K562 (cell line): ENCODE results near the gene S100G. TPM values are rescaled to one million over a fixed set of nuclear protein-coding genes. Genes with fewer than 3 reads are reported as not detected.

Experiments used
- ATAC-seq: fragments of 200-7000 bp; cut with Tn5 transposase; 3 replicates; pipeline ENCODE4 v1.9.1; 2020; ENCODE audit warnings: moderate library complexity
- BruUV-seq: library from RNA; stranded (reverse); fragments of 400-500 nt; replicated peaks from 2 replicates; lab custom pipeline; 2021; lab: Mats Ljungman, UMichigan
- CTCF ChIA-PET: fragments of 300-600 bp; formaldehyde crosslinking; extraction: SDS; loops from one replicate; lab custom pipeline; 2021; ENCODE audit warnings: low intra/inter-chr PET ratio; lab: Yijun Ruan, JAX
- POLR2A ChIA-PET: fragments of 300-600, 350-650 bp; sonication (Branson Sonifier 250); formaldehyde crosslinking; extraction: SDS; loops from one replicate; lab custom pipeline; 2021; ENCODE audit warnings: antibody characterized with exemption, inconsistent platforms; lab: Yijun Ruan, JAX
- DNase-seq, 4 experiments: peaks; one replicate each; pipeline versions ENCODE4 v3.0.0 to v3.0.0-alpha.2; 2011 to 2018; ENCODE audit warnings: low spot score in 3 of 4, mixed read lengths in 3 of 4; ENCODE audit errors: extremely low read depth in 1 of 4
- FAIRE-seq: peaks from 2 replicates; lab custom pipeline; 2011; peaks lifted over from hg19 to GRCh38; lab: Jason Lieb, UNC
- H2AFZ ChIP-seq: 2 replicates; pipeline ENCODE4 v1.6.0; 2011; ENCODE audit warnings: low read depth, low read length, control low read depth, inconsistent platforms
- H3K27ac ChIP-seq: fragments of 200-600 bp; 3 replicates; pipeline ENCODE4 v1.8.0; 2011; ENCODE audit warnings: low read depth, mild to moderate bottlenecking, control low read depth, inconsistent platforms, low read length, moderate library complexity, mixed read lengths; ENCODE audit errors: extremely low read depth
- H3K27me3 ChIP-seq, 2 experiments: fragments of 300-600 bp in 1 of 2; 2 replicates in 1 of 2; 3 replicates in 1 of 2; pipeline versions ENCODE4 v1.6.0 to v1.8.0; 2011; ENCODE audit warnings: inconsistent platforms in 2 of 2, low read length in 2 of 2, mild to moderate bottlenecking in 1 of 2, mixed read lengths in 1 of 2, moderate library complexity in 1 of 2; ENCODE audit not compliant: control insufficient read depth in 2 of 2, insufficient read depth in 2 of 2
- H3K36me3 ChIP-seq: fragments of 300-600 bp; 3 replicates; pipeline ENCODE4 v1.8.0; 2011; ENCODE audit warnings: mild to moderate bottlenecking, low read length, inconsistent platforms; ENCODE audit not compliant: control insufficient read depth, insufficient read depth
- H3K4me1 ChIP-seq, 2 experiments: fragments of 200-600 bp in 1 of 2; replicated peaks in 1 of 2; 2 replicates in 1 of 2; 3 replicates in 1 of 2; pipeline versions ENCODE4 v1.5.1 to v1.8.0; 2011; ENCODE audit warnings: inconsistent platforms in 2 of 2, low read length in 2 of 2, mild to moderate bottlenecking in 1 of 2, mixed read lengths in 1 of 2, moderate library complexity in 1 of 2; ENCODE audit not compliant: control insufficient read depth in 2 of 2, insufficient read depth in 2 of 2
- H3K4me2 ChIP-seq: 2 replicates; pipeline ENCODE4 v1.6.1; 2011; ENCODE audit warnings: low read length, control low read depth, inconsistent platforms, mixed read lengths; ENCODE audit not compliant: insufficient read depth
- H3K4me3 ChIP-seq: fragments of 200-600 bp; sonication (generic), shearing (Covaris generic); 2 replicates; pipeline ENCODE4 v1.5.1; 2016; ENCODE audit warnings: control low read depth, inconsistent platforms
- H3K79me2 ChIP-seq: fragments of 200-600 bp; 3 replicates; pipeline ENCODE4 v1.8.0; 2011; ENCODE audit warnings: low read length, inconsistent platforms; ENCODE audit not compliant: control insufficient read depth, insufficient read depth
- H3K9ac ChIP-seq, 2 experiments: 2 replicates each; pipeline versions ENCODE4 v1.6.0 to v1.6.1; 2011; ENCODE audit warnings: low read depth in 2 of 2, low read length in 2 of 2, control low read depth in 1 of 2, inconsistent platforms in 1 of 2, mild to moderate bottlenecking in 1 of 2, mixed read lengths in 1 of 2; ENCODE audit not compliant: insufficient read depth in 1 of 2
- H3K9me1 ChIP-seq: one replicate; pipeline ENCODE4 v1.6.0; 2011; ENCODE audit warnings: inconsistent platforms, mild to moderate bottlenecking, low read length, moderate library complexity; ENCODE audit not compliant: control insufficient read depth, insufficient read depth
- H3K9me3 ChIP-seq: replicated peaks from 2 replicates; pipeline ENCODE4 v1.5.1; 2011; ENCODE audit warnings: low read depth, low read length, inconsistent platforms; ENCODE audit not compliant: control insufficient read depth, insufficient read depth
- H4K20me1 ChIP-seq: replicated peaks from 2 replicates; pipeline ENCODE4 v1.6.1; 2011; ENCODE audit warnings: low read length, inconsistent platforms, mixed read lengths; ENCODE audit not compliant: control insufficient read depth, insufficient read depth
- ARID3A ChIP-seq: IDR thresholded peaks from 2 replicates; pipeline ENCODE4 v1.6.1; 2012; ENCODE audit warnings: low read depth, low read length, improper control_type of control experiment, borderline replicate concordance
- MAZ ChIP-seq, 2 experiments: fragments of 450-650 bp in 1 of 2; sonication (generic) in 1 of 2; formaldehyde crosslinking; IDR thresholded peaks in 1 of 2; conservative IDR thresholded peaks in 1 of 2; 2 replicates each; pipeline versions ENCODE4 v1.4.0 to v1.5.0; 2020; ENCODE audit warnings: mild to moderate bottlenecking in 1 of 2, missing genetic modification reagents in 1 of 2
- NR2F6 ChIP-seq: fragments of 450-650 bp; formaldehyde crosslinking; IDR thresholded peaks from 2 replicates; pipeline ENCODE4 v1.4.0; 2020; ENCODE audit warnings: mild to moderate bottlenecking
- SFPQ ChIP-seq: fragments of 200-400 bp; formaldehyde crosslinking; IDR thresholded peaks from 2 replicates; pipeline ENCODE4 v1.6.1; 2017; ENCODE audit warnings: mild to moderate bottlenecking, low read depth, low read length, moderate library complexity
- SMARCB1 ChIP-seq: IDR thresholded peaks from 2 replicates; pipeline ENCODE4 v1.6.1; 2011; ENCODE audit warnings: improper control_type of control experiment, low read depth; ENCODE audit not compliant: insufficient read length
- ZNF717 ChIP-seq: fragments of 250-450 bp; sonication (Bioruptor Pico); IDR thresholded peaks from 2 replicates; pipeline ENCODE4 v1.5.0; 2021
- WGBS: fragments of 100-300 bp; shearing (Covaris generic); methylation state at CpG from one replicate; pipeline ENCODE4 v1.1.6; 2016; ENCODE audit warnings: low coverage, mixed read lengths; ENCODE audit not compliant: insufficient coverage; ENCODE audit errors: missing lambda C conversion rate; 5-methylcytosine and 5-hydroxymethylcytosine counted together
- in situ Hi-C: fragments of 300-500 bp; cut with MboI; formaldehyde crosslinking; loops from 4 replicates; pipeline ENCODE4 v1.15.0; 2018; ENCODE audit warnings: inconsistent platforms, mixed read lengths
- intact Hi-C: fragments of 100-400 bp; cut with micrococcal nuclease; formaldehyde crosslinking; loops from 2 replicates; pipeline ENCODE4 v1.14.2; 2022
- polyA plus RNA-seq, 8 experiments: library from polyadenylated mRNA; depleted of rRNA in 4 of 8; stranded (reverse) in 5 of 8; unstranded in 3 of 8; fragments of >200 nt; fragmentation: Nextera tagmentation in 2 of 8; fragmentation: Illumina TruSeq in 1 of 8; extraction: Ambion mirVana in 2 of 8; extraction: Trizol in 1 of 8; gene quantifications; 2 replicates each; pipeline versions ENCODE4 v1.2.1 to v1.2.3, GENCODE V29; 2011 to 2014; ENCODE audit warnings: inconsistent platforms in 1 of 8, missing spikeins in 1 of 8
- total RNA-seq, 7 experiments: library from RNA; depleted of rRNA in 6 of 7; stranded (reverse); fragments of >200 nt in 6 of 7; fragmentation: Illumina TruSeq in 2 of 7; extraction: Trizol in 2 of 7; gene quantifications; 2 replicates each; pipeline versions ENCODE4 v1.2.1 to v1.2.3, GENCODE V29; 2011 to 2021; ENCODE audit warnings: low replicate concordance in 1 of 7
- TF ChIP-seq, protein P1 (sequence below), 2 experiments: IDR thresholded peaks; 2 replicates each; pipeline ENCODE4 v1.6.1; 2011; ENCODE audit warnings: borderline replicate concordance in 1 of 2, control low read depth in 1 of 2, low read depth in 1 of 2, low read length in 1 of 2, mild to moderate bottlenecking in 1 of 2, mixed read lengths in 1 of 2, moderate library complexity in 1 of 2; ENCODE audit not compliant: insufficient read depth in 1 of 2, insufficient read length in 1 of 2, poor library complexity in 1 of 2, severe bottlenecking in 1 of 2; ENCODE audit errors: extremely low read depth in 1 of 2

Gene S100G
- total and polyA plus RNA-seq, 9 of the 15 experiments (the other 6 are each of a cell fraction or from before 2014, with no cell fraction given): not detected

DNA sequence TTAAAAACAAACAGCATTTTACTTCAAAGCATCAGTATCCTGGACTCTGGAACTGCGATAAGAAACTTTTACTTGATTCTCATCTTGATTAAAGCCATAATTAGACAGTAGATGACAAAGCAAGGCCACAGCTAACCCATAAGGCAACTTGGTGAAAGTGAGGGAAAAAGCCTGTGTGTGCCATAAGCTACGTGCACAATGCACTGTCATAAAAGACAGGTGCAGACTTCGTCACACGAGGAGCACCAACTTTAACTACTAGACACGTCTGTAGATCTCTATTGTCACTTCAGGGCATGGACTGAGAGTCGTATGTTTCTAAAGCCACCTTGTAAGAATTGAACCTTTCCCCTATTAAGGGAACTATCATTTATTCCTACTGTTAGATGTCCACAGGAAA is 49.4 kb downstream of the S100G start:
- Histone ChIP-seq H3K9me3 (no peaks in the 10 kb centered on the region), H2AFZ (no peak overlapping the region), H3K79me2 (no peaks in the 10 kb centered on the region), H3K4me2 (no peak overlapping the region), H3K4me1 (no peaks in the 10 kb centered on the region), H3K9ac (no peak overlapping the region), H3K36me3 (peaks cover 38% of the 10 kb centered on the region; the same call in 2 of the 3 replicates), H3K27me3 (no peaks in the 10 kb centered on the region), H3K4me3 (no peak overlapping the region), H3K9me1 (no peaks in the 10 kb centered on the region), H3K27ac (no peak overlapping the region), H4K20me1 (no peaks in the 10 kb centered on the region)
- in situ Hi-C loops (loop anchor here (25.0 kb wide), 1 partner anchor 262 kb away; no protein-coding TSS in a partner anchor), intact Hi-C loops (loop anchor here (5.0 kb wide), 1 partner anchor 262 kb away; no protein-coding TSS in a partner anchor)
- 83% methylated on average over 5 of the region's 6 CpGs for WGBS
- ATAC-seq (no peak), DNase-seq (no peak), FAIRE-seq (no peak)
- ChIA-PET CTCF (no interaction called here), POLR2A (interaction anchor here (1.6 kb wide), 1 partner anchor 13 kb away, joined by 6 read pairs; the partner anchor contains the start of gene CTPS2)
- TF ChIP-seq, protein P1, sequence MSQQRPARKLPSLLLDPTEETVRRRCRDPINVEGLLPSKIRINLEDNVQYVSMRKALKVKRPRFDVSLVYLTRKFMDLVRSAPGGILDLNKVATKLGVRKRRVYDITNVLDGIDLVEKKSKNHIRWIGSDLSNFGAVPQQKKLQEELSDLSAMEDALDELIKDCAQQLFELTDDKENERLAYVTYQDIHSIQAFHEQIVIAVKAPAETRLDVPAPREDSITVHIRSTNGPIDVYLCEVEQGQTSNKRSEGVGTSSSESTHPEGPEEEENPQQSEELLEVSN (IDR thresholded peaks at IDR 0.05; ENCODE audit: borderline replicate concordance in 1 of 2, extremely low read depth in 1 of 2, insufficient read depth in 1 of 2, insufficient read length in 1 of 2, low read depth in 1 of 2, low read length in 1 of 2, poor library complexity in 1 of 2, severe bottlenecking in 1 of 2): no peak
- TF ChIP-seq MAZ (CRISPR knock-in tag; conservative IDR thresholded peaks at IDR 0.05 in 1 of 2, IDR thresholded peaks at IDR 0.05 in 1 of 2) (no peak), SMARCB1 (no peak), NR2F6 (CRISPR knock-in tag) (no peak), SFPQ (no peak), ZNF717 (no peak), ARID3A (no peak)
- BruUV-seq: no TSS peak
